H9 (cell line): ENCODE measurements around the gene THSD7B. TPM values are rescaled to one million over a fixed set of nuclear protein-coding genes. Genes with fewer than 3 reads are reported as not detected.

Experiments
- DNase-seq: peaks from one replicate; pipeline ENCODE4 v3.0.0-alpha.2; 2017
- H2AFZ ChIP-seq: one replicate; pipeline ENCODE4 v1.6.1; 2013; ENCODE audit warnings: mild to moderate bottlenecking, low read length, control low read depth, moderate library complexity
- H2AK5ac ChIP-seq: 2 replicates; pipeline ENCODE4 v1.6.1; 2013; ENCODE audit warnings: low read length, control low read depth, mixed read lengths; ENCODE audit not compliant: insufficient read length
- H2BK120ac ChIP-seq: one replicate; pipeline ENCODE4 v1.6.1; 2013; ENCODE audit warnings: low read depth, mild to moderate bottlenecking, low read length, control low read depth, inconsistent platforms; ENCODE audit not compliant: poor library complexity, severe bottlenecking
- H2BK12ac ChIP-seq: 2 replicates; pipeline ENCODE4 v1.6.1; 2013; ENCODE audit warnings: low read length, control low read depth, mixed read lengths, low read depth; ENCODE audit not compliant: insufficient read length
- H2BK15ac ChIP-seq: 2 replicates; pipeline ENCODE4 v1.6.1; 2013; ENCODE audit warnings: low read depth, low read length, control low read depth
- H2BK20ac ChIP-seq: one replicate; pipeline ENCODE4 v1.6.1; 2013; ENCODE audit warnings: low read depth, mild to moderate bottlenecking, low read length, control low read depth, inconsistent platforms; ENCODE audit not compliant: poor library complexity, severe bottlenecking
- H2BK5ac ChIP-seq: 2 replicates; pipeline ENCODE4 v1.6.1; 2013; ENCODE audit warnings: low read length, control low read depth, mixed read lengths; ENCODE audit not compliant: insufficient read length
- H3K14ac ChIP-seq: 2 replicates; pipeline ENCODE4 v1.6.1; 2013; ENCODE audit warnings: low read length, control low read depth; ENCODE audit not compliant: insufficient read depth
- H3K18ac ChIP-seq: 2 replicates; pipeline ENCODE4 v1.6.1; 2013; ENCODE audit warnings: low read depth, mild to moderate bottlenecking, mixed read lengths, low read length, control low read depth; ENCODE audit not compliant: insufficient read length
- H3K23ac ChIP-seq: 2 replicates; pipeline ENCODE4 v1.6.1; 2013; ENCODE audit warnings: low read length, control low read depth, mixed read lengths, low read depth; ENCODE audit not compliant: insufficient read length
- H3K23me2 ChIP-seq: 2 replicates; pipeline ENCODE4 v1.6.1; 2013; ENCODE audit warnings: low read depth, mild to moderate bottlenecking, mixed read lengths, low read length, control low read depth; ENCODE audit not compliant: insufficient read length, poor library complexity, severe bottlenecking
- H3K27ac ChIP-seq: 2 replicates; pipeline ENCODE4 v1.5.1; 2013; ENCODE audit warnings: low read length, control low read depth, mixed read lengths, low read depth; ENCODE audit not compliant: insufficient read length
- H3K27me3 ChIP-seq: 2 replicates; pipeline ENCODE4 v1.6.1; 2013; ENCODE audit warnings: low read length, control low read depth, inconsistent platforms; ENCODE audit not compliant: insufficient read depth
- H3K4ac ChIP-seq: 2 replicates; pipeline ENCODE4 v1.6.1; 2013; ENCODE audit warnings: low read depth, mild to moderate bottlenecking, control low read depth, inconsistent platforms, low read length, moderate library complexity
- H3K4me1 ChIP-seq: 2 replicates; pipeline ENCODE4 v1.6.1; 2013; ENCODE audit warnings: low read length, control low read depth, inconsistent platforms; ENCODE audit not compliant: insufficient read depth
- H3K4me2 ChIP-seq: 2 replicates; pipeline ENCODE4 v1.6.1; 2013; ENCODE audit warnings: low read length, control low read depth, mixed read lengths; ENCODE audit not compliant: insufficient read length, insufficient read depth
- H3K56ac ChIP-seq: 2 replicates; pipeline ENCODE4 v1.6.1; 2013; ENCODE audit warnings: low read depth, mild to moderate bottlenecking, mixed read lengths, low read length, control low read depth; ENCODE audit not compliant: insufficient read length
- H3K79me1 ChIP-seq: 2 replicates; pipeline ENCODE4 v1.6.1; 2013; ENCODE audit warnings: low read depth, mild to moderate bottlenecking, moderate library complexity, low read length, control low read depth, inconsistent platforms; ENCODE audit not compliant: insufficient read depth, poor library complexity, severe bottlenecking
- H3K79me2 ChIP-seq: 2 replicates; pipeline ENCODE4 v1.6.1; 2013; ENCODE audit warnings: low read length, control low read depth, inconsistent platforms; ENCODE audit not compliant: insufficient read depth
- H3K9ac ChIP-seq: 2 replicates; pipeline ENCODE4 v1.6.1; 2013; ENCODE audit warnings: low read length, control low read depth, mixed read lengths; ENCODE audit not compliant: insufficient read length; ENCODE audit errors: extremely low read depth
- H3K9me3 ChIP-seq: one replicate; pipeline ENCODE4 v1.6.1; 2013; ENCODE audit warnings: low read depth, low read length, inconsistent platforms; ENCODE audit not compliant: control insufficient read depth
- H3T11ph ChIP-seq: one replicate; pipeline ENCODE4 v1.6.1; 2013; ENCODE audit warnings: mild to moderate bottlenecking, low read length, control low read depth, inconsistent platforms
- H4K20me1 ChIP-seq: one replicate; pipeline ENCODE4 v1.6.1; 2013; ENCODE audit not compliant: control insufficient read depth, insufficient read length, insufficient read depth
- H4K5ac ChIP-seq: 2 replicates; pipeline ENCODE4 v1.6.1; 2013; ENCODE audit warnings: low read depth, mild to moderate bottlenecking, mixed read lengths, low read length, control low read depth; ENCODE audit not compliant: insufficient read length
- H4K8ac ChIP-seq: replicated peaks from 2 replicates; pipeline ENCODE4 v1.6.1; 2013; ENCODE audit warnings: low read length, control low read depth, mixed read lengths, low read depth; ENCODE audit not compliant: insufficient read length
- H4K91ac ChIP-seq: 2 replicates; pipeline ENCODE4 v1.6.1; 2013; ENCODE audit warnings: low read depth, mild to moderate bottlenecking, moderate library complexity, mixed read lengths, low read length, control low read depth; ENCODE audit not compliant: insufficient read length
- H3K27ac Mint-ChIP-seq, 3 experiments: 2 replicates in 2 of 3; 3 replicates in 1 of 3; pipeline ENCODE4 v1.8.0; 2020 to 2021; ENCODE audit warnings: mixed read lengths in 3 of 3, mild to moderate bottlenecking in 1 of 3, moderate library complexity in 1 of 3
- H3K27me3 Mint-ChIP-seq: 2 replicates; pipeline ENCODE4 v1.8.0; 2021; ENCODE audit warnings: low read depth, mild to moderate bottlenecking, moderate library complexity, mixed read lengths
- H3K36me3 Mint-ChIP-seq, 3 experiments: 2 replicates in 2 of 3; 3 replicates in 1 of 3; pipeline ENCODE4 v1.8.0; 2020 to 2021; ENCODE audit warnings: low read depth in 3 of 3, mixed read lengths in 3 of 3; ENCODE audit not compliant: insufficient read depth in 1 of 3
- H3K4me1 Mint-ChIP-seq, 2 experiments: 2 replicates each; pipeline ENCODE4 v1.8.0; 2020; ENCODE audit warnings: mixed read lengths in 2 of 2
- H3K4me3 Mint-ChIP-seq, 2 experiments: 2 replicates in 1 of 2; 3 replicates in 1 of 2; pipeline ENCODE4 v1.8.0; 2020 to 2021; ENCODE audit warnings: mild to moderate bottlenecking in 2 of 2, mixed read lengths in 2 of 2, moderate library complexity in 1 of 2
- H3K9me3 Mint-ChIP-seq, 2 experiments: 2 replicates in 1 of 2; 3 replicates in 1 of 2; pipeline ENCODE4 v1.8.0; 2020; ENCODE audit warnings: mild to moderate bottlenecking in 2 of 2, mixed read lengths in 2 of 2, moderate library complexity in 1 of 2
- CTCF ChIP-seq: fragments of 200-600 bp; sonication (generic); conservative IDR thresholded peaks from 3 replicates; pipeline ENCODE4 v1.8.0; 2021; ENCODE audit warnings: antibody characterized with exemption, mild to moderate bottlenecking
- total RNA-seq: library from RNA; stranded (reverse); gene quantifications from 2 replicates; pipeline ENCODE4 v1.2.1, GENCODE V29; 2021

The THSD7B gene
- total RNA-seq, 1 experiment from 2014 or later, result 0.85 TPM

GRCh38 chr2:137117385-137117784 lies 352.0 kb downstream of the THSD7B start:
- no peak overlapping the region for H3K18ac ChIP-seq
- no peak overlapping the region for H4K5ac ChIP-seq
- no peaks in the 10 kb centered on the region for H3K79me1 ChIP-seq
- no peaks in the 10 kb centered on the region for H4K20me1 ChIP-seq
- H3K27ac ChIP-seq, result no peak overlapping the region
- Mint-ChIP-seq H3K4me3 (no peak overlapping the region), H3K4me1 (no peaks in the 10 kb centered on the region), H3K27me3 (no peaks in the 10 kb centered on the region), H3K27ac (no peak overlapping the region), H3K9me3 (no peaks in the 10 kb centered on the region), H3K36me3 (no peaks in the 10 kb centered on the region)
- no peaks in the 10 kb centered on the region for H3K79me2 ChIP-seq
- H2BK20ac ChIP-seq, result no peak overlapping the region
- no peak for TF ChIP-seq CTCF
- no peak overlapping the region for H4K91ac ChIP-seq
- no peaks in the 10 kb centered on the region for H3K27me3 ChIP-seq
- H2BK15ac ChIP-seq, result no peak overlapping the region
- no peak overlapping the region for H2AK5ac ChIP-seq
- DNase-seq, result no peak
- H3K23ac ChIP-seq, result no peak overlapping the region
- H3K4me2 ChIP-seq, result no peak overlapping the region
- H2BK120ac ChIP-seq, result no peak overlapping the region
- no peak overlapping the region for H2BK5ac ChIP-seq
- H3K14ac ChIP-seq, result no peak overlapping the region
- H3K4ac ChIP-seq, result no peak overlapping the region
- no peak overlapping the region for H2AFZ ChIP-seq
- H3K9me3 ChIP-seq, result no peaks in the 10 kb centered on the region
- H3K9ac ChIP-seq, result no peak overlapping the region
- no peak overlapping the region for H2BK12ac ChIP-seq
- H3K4me1 ChIP-seq, result no peaks in the 10 kb centered on the region
- no peak overlapping the region for H4K8ac ChIP-seq
- no peaks in the 10 kb centered on the region for H3K23me2 ChIP-seq
- no peak overlapping the region for H3K56ac ChIP-seq
- no peak overlapping the region for H3T11ph ChIP-seq
